HG03066 (cell line): ENCODE measurements around the gene RAB39B.

Source experiments
- ATAC-seq: cut with Tn5 transposase; IDR thresholded peaks from one replicate; pipeline ENCODE4 v1.9.1; 2021; ENCODE audit warnings: low read depth; ENCODE audit not compliant: unreplicated experiment

The RAB39B gene

GRCh38 chrX:155216179-155216939 lies 47.9 kb downstream of the RAB39B start, which contains the start of gene VBP1:
Gene VBP1 (plus strand): TSS chrX:155216460. CDS start chrX:155216483, 23 bp downstream.
- ATAC-seq, result peak; percentile 99

DNA sequence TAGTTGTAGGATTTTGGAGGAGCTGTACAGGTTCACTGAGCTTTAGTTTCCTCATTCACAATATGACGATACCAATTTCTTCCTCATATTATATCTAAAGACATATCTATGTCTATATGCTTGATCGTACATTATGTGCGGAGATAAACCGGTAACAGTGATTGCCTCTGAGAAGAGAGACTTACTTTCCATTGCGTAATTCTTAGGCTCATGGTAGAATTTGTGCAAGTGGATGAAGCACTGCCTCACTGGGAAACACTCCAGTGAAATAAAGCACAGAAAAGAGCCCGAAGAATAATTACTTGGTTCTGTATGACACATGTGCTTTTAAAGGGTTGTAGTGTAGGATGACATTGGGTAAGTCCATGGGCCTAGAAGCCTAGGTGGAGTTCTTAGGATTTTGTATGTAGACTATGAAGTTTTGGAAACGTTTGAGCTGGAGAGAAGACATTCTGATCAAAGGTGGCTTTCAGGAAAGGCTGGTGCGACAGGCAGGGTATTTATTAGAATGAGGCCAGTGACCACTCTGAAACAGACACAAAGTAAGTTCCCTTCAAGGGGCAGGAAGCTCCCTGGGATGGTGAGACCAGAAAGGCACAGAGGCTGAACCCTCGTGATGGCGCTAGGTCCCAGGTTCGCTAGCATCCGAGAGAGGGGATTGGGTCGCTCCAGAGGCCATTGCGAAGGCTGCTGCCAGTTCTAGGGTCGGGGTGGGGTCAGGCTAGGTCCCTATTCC lies 48.7 kb downstream of the RAB39B start:
- peak; percentile 36 for ATAC-seq

DNA sequence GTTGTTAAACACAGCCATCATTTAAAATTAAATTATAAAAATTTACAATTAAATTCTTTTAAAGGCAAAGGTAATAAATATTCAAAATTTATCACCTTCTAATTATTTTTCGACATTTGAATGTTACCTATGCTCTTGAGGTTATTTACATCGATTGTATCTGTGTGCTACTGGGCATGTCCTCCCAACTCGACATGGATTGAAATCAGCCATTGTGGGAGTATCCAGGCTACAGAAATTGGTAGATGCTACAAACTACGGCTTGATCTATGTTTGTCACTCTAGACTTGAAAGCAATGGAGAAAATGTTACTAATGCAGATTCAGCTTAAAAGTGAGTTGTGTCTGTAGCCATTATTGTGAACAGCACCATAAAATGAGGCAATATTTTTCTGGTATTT lies 50.6 kb downstream of the RAB39B start:
- ATAC-seq, result no peak

DNA sequence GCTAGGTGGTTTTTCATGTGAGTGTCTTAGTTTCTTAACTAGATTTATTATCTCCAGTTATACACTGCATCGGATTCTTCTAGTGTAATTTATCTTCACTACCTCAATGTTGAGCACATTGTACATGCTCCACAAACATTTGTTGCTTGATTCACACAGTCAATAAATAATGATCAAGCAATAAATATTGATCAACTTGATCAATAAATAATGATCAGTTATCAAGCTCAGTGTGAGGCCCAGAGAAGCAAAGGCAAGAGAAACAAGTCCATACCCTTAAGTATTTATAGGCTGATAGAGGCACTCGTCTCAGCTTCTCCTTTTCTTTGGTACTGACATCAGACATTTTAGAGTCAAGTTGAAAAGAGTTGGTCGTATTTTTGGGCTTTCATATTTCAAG lies 53.1 kb downstream of the RAB39B start:
- no peak for ATAC-seq
